ENCODE results near the gene APRT.
A peak's percentile ranks its signal among the peaks of the same experiment; 100 is the strongest.
"Not testable (repeated sequence)": the region's sequence is repeated elsewhere in the genome, so short reads cannot be mapped to it uniquely, and the experiment has no call there.

Gene APRT

DNA sequence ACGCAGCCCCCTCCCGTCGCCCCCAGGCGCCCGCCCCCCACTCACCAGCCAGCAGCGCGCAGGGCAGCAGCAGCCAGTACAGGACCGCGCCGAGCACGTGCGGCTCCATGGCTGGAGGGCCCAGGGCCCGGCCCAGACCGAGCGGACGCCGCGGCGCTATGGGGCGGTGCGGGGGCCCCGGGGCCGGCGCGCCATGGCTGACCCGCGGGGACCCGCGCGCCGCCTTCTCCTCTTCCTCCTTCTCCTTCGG lies 26.9 kb downstream of the APRT start:
- DNase-seq: no peak

DNA sequence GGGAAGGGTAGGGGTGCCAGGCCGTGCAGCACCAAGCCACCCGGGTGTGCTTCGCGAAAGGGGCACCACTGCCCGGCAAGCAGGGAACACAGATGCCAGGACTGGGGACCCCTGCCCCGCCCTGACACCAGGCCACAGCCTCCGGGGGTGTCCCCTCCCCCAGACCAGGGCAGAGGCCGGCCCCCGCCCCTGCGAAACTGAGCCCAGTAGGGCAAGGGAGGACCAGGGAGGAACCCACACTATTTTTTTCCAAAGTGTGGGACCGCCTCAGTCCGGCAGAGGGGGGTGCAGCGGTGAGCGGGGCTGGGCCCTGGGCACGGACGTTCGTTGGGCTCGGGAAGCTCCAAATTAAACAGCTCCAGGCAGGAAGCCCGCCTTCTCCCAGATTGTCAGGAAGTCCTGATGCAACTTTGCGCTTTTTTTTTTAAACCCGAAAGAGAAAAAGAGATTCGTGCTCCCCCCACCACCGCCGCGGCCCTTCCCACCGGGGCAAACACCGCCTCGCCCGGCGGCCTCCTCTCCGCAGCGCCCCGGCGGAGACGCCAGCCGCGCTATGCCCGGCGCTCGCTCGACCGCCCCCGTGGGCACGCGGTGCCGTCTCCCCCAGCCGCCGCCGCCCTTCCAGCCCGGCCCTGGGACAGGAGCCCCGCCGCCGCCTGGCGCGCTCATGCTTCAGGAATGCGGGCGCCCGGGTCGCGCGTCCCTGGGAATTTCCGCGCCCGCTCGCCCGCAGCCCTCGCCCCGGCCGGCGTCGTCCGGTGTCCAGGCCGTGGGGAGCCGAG lies 27.5 kb downstream of the APRT start:
- DNase-seq: peak; percentile 74

DNA sequence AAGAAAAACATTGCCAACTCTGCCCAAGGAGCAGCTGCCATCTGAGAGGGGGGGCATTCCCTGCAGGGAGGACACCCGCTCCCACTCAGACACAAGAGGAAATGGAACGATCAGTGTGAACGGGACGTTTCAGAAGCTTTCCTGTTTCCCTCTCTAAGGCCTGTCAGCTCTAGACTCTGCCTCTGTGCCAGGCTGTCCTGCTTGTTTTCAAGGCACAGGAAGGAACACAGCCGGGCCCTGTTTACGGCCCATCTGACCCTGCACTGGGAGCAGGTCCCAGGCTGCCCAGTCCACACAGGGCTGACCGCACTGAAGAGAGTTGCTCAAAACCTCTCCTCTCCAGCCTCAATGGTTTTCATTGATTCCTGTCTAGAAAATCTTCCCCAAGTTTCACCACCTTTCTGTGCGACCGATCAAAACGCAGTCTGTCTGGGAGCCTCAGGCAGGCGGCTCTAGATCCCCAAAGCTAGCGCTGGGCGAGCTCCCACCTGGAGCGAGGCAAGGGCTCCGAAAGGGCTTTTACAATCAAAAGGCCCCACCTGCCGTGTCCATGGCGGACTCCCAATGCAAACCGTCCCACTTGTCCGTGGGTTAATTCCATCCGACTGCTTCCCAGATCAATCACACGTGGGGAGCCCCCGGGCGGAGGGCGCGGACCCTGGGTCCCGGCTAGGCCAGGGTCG lies 28.2 kb downstream of the APRT start:
- peak; percentile 67 for DNase-seq

DNA sequence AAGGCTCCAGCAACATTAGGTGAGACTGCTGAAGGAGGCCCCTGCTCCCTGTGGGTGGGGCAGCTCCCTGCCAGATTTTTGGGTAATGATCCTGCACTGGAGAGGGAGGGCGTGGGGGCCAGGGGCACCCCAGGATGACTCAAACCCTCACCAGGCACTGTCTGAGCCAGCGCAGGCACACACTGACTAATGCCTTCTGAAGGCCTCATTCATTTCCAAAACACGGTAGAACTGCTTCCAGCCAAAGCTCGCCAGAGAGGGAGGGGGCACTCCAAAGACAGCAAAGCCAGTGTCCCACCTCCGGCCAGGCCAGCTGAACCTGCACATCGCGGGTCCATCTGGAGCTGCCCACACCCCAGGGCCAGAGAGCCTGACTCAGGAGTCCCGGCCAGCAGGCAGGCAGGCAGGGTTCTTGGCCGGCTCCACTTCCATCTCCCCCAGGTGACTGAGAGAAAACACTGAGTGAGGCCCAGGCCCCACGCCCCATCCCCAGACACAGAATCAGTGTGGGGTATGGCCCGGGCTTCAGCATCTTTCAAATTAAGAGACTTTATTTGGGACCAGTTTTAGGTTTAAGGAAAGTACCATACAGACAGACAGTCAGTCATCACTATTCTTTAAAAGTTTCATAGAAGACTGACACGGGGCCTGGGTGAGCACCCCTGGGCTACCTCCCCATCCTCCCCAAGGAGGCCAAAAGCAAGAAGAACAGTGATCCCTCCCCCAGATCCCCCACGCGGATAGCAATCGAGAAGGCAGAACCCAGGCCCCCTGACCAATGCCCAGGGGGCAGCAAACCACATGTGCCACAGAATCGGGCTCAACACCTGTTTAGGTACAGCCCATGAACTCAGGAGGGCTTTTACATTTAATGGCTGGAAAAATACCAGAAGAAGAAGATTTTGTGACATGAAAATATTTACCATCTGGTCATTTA lies 29.0 kb downstream of the APRT start:
- no peak for DNase-seq

DNA sequence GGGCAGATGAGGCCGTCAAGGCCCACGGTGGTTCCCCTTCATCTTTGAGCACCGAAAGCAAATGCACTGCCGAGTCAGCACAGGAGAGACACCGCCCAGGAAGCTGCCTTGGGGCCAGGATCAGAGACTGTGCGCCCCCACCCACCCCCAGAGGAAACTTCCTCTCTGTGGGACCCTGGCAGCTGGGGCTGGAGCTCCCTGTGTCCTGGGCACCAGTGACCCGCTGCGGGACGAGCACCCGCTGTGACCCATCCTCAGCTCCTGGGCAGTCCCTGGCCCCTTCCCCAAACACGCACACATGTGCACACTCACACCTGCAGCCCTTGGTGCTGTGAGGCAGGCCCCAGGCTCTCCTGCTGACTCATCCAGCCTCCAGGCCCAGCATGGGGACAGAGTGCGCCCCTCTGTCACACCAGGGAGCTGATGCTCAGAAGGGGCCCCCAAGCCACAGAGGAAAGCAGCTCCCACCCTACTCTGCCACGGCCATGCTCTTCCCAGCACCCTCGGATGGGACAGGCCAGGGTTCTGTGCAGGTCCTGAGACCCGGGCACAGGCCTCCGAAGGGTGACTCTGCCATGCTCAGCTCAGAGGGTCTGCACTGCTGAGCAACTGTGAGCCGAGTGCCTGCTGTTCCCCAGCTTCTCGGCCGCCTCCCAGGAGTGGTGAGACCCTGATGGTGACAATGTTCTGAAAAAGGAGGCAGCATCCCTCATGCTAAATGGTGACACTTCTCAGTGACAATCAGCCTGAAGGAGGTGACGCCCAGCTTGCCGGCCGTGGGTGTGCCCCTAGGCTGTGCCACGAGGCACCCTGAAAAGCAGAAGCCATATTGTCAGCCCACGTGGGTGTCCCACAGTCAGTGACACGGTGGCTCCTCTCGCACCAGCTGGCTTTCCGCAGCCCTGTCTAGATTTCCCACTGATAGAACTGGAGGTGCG lies 30.3 kb downstream of the APRT start:
- peak; percentile 22 for DNase-seq

DNA sequence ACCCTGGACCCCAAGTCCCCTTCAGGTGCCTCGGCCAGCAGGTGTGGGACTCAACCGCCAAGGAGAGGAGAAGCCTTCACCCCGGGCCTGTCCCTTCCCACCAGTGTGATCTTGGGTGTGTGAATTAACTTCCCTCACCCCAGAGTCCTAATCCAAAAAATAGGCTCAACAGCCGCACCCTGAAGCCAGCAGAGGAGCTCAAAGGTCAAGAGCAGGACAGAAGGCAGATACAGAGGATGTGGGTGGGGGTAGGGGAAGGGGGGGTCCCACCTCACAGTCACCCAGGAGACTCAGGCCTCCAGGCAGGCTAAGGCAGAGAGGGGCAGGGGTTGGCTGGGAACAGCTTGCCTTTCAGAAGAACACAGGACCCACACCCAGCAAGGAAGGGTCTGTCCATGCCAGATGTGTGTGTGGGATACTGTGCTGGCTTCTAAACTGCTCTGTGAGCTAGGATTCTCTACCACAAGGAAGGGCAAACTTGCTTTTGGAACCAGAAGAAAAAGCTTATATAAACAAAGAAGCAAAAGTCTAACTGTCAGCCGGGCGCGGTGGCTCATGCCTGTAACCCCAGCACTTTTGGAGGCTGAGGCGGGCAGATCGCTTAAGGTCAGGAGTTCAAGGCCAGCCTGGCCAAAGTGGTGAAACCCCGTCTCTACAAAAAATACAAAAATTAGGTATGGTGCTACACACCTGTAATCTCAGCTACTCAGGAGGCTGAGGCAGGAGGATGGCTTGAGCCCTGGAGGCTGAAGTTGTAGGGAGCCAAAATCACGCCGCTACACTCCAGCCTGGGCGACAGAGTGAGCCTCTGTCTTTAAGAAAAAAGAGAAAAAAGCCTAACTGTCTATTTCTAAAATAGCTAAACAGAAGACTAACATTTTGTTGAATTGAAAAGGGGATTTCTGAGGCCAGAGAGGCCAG lies 31.3 kb downstream of the APRT start:
- no peak for DNase-seq

DNA sequence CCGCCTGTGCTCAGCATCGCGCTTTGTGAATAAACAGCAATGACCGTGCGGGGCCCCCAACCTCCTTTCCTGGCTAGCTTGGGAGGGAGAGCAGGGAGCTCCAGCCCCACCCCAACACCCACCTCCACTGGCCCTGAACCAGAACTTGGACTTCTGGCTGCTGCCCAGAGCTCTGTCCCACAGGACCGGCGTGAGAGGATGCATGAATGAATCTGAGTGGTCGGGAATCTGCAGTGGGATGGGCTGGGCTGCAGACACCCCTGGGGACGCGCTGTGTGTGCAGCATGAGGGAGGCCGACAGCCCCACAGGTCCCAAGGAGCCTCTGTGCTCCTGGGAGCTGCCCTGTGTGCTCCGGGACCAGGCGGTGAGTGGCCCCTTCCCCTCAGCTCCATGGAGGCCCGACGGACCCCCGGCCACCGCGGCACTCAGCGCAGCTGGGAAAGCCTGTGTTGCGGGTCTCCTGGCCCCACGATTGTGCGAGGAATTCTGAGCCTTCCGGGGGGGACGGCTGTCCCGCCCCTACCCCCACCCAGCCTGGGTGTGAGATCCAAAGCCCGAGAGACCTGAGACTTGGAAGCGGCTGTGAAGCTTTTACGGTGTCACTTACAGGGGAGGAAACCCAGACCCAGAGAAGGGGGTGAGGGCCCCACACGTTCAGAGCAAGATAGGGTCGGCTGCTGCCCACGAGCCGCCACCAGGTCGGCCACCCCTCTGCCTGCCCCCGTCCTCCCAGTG lies 32.2 kb downstream of the APRT start:
- no peak for DNase-seq

DNA sequence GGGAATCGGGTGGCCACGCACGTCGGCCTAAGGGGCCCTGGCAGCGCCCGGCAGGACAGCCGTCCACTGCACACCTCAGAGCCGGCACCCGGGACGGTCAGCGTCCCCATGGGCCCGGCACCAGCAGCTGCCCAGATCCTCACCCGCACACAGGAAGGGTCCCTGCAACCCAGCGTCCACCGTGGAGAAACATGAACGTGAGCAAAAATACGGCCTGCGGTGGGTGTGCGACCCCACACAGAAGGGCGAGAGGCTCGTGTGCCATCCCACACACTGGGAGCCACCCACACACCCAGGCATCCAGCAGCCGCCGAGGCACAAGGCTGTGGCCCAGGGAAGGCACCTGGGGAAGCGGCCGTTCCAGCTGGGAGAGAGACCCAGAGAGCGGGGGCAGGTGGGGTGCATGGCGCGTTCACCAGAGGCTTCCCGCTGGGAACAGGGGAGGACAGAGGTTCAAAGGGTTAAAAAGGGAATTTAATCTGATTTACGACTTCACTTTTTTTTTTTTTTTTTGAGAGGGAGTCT lies 33.1 kb downstream of the APRT start:
- no peak for DNase-seq

DNA sequence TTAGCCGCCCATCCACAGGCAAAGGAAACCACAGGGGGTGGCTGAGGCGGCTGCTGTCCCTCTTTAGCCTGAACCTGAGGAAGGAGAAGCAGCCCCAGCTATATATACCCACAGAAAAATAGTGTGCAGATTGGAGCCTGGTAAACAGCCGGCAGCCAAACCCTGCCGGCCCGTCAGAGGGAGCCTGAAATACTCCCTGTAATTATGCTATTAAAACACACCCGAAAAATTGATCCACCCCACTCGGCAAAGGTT lies 33.5 kb downstream of the APRT start:
- no peak for DNase-seq

DNA sequence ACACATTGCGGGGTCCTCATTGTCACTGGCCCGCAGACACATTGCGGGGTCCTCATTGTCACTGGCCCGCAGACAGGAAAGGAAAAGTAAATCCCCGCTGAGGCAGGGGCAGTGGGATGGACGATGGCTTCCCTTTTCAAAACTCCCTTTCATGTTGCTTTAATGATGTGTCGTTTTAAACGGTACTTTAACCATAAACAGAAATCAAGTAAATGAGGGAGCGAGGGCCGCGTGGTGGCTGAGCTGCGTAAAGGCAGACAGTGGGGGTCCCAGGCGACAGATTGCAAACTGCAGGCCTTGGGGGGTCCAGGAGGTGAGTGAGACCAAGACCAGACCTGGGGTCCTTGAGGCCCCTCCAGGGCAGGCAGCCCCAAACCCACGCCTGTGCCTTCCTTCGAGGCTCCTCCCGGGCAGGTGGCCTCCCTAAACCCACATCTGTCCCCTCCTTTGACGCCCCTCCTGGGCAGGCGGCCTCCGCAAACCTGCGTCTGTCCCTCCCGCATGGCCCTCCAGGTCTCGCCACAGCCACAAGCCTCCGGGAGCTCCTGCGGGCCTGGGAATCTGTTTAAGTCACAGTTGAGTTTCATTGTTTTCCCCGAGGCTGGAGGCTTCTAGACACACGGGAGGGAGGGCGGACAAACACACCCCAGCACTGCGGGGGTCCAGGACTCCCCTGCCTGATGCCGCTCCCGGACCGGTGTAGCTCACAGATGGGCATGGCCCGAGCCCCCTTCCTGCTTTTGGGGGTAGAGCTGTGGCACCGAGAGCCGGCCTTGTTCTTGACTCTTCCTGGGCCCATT lies 34.1 kb downstream of the APRT start:
- DNase-seq: no peak

DNA sequence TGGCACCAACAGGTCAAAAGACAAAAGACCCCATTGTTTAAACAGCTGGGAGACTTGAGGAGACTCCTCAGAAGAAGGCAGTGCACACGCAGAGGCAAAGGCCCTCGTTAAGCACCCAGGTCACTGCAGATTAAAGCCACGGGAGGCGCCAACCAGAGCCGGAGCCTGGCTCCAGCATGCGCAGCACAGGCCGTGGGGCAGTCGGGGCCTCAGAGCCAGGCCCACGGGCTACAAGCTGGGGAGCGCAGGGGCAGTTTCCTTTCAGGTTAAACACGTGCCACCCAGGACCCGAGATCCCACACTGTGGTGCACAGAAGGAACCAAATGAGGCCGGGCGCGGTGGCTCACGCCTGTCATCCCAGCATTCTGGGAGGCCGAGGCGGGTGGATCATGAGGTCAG lies 35.9 kb downstream of the APRT start:
- DNase-seq: no peak

DNA sequence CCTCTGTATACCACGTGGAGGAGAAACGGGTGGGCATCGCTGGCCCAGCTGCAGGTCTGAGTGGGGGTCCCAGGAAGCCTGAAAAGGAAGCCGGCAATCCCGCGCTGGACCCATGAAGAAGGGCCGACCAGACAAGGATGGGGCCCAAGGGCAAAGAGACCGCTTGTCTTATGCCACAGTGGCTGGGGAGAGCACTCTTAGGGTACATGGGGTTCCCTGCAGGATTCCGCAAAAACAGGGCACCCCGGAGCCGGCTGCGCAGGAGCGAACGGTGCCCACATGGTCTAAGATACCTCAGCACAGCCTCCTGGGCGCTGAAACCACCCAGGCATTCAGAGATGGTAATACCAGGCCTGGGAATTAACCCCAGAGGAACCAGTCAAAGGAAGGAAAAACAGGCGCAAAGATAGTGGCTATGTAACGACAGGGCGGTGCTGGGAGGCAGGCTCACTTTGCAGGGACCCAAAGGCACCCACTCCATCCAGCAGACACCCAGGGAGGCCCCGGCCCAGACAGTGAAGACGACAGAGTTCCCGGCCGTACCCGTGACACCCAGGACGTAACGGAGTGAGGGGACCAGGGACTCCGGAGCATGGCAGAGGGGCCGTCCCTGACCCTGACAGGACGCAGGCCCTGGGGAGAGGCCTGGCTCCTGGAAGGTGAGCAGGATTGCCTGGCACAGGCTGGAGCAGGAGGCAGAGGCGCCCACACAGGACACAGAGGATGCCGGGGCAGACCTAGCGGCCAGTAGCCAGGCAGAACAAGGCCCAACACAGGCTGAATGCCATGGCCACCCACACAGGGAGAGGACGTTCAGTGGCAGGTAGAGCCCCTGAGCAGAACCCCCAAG lies 37.0 kb downstream of the APRT start:
- no peak for DNase-seq

DNA sequence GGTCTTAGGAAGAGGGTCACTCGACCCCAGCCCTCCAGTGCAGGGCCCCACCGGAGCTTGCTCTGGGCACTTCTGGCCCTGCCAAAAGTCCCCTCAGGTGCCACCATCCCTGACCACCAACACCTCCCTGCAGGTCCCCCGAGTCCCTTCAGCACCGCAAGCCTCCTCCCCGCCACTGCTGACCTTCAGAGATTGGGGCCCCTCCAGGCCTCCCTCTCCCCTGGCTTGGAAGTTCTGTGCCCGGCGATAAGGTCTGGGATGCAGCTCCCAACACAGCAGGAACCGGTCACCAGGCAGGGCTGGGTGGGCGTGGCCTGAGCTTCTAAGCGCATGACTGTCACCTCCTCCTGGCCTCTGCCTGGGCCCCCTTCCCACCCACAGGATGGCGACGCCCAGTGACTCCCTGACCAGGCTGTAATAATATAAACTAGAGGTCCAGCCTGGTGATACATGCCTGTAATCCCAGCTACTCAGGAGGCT lies 37.9 kb downstream of the APRT start:
- peak; percentile 92 for DNase-seq

DNA sequence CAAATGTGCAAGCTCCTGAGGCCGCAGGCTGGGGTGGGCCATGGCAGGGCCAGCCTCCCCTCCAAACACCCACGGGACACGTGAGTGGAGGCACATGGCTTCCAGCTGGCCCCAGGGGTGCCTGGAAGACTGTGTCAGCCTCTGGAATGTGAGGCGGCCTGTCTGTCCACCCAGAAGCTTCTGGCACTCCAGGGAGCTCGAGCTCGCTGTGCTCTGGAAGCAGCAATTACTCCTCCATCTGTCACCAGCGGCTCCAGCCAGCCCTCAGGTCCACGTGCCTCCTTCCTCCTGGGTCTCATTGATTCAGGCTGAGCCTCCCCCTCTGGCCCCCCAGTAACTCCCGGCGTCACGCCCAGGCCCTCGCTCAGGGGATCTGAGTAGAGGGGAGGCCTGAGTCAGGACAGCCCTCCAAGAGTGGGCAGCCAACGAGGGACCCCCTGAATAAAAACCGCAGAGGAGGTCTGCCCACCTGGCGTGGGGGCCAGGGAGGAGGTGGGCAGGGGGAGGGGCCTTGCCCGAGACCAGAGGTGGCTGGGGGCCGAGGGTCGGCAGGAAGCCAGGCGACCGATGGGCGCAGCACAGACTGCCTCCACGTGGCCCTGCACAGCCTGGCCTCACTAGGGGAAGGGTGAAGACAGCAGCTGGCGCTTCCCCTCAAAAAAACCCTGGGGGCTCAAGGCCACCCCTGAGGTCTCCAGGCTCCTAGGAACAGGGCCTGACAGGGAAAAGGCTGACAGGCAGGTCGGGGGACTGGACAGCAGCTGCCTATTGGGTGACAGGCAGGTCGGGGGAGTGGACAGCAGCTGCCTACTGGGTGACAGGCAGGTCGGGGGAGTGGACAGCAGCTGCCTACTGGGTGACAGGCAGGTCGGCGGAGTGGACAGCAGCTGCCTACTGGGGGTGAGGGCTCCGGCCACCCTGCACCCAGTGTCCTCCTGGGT lies 38.6 kb downstream of the APRT start:
- DNase-seq: no peak

DNA sequence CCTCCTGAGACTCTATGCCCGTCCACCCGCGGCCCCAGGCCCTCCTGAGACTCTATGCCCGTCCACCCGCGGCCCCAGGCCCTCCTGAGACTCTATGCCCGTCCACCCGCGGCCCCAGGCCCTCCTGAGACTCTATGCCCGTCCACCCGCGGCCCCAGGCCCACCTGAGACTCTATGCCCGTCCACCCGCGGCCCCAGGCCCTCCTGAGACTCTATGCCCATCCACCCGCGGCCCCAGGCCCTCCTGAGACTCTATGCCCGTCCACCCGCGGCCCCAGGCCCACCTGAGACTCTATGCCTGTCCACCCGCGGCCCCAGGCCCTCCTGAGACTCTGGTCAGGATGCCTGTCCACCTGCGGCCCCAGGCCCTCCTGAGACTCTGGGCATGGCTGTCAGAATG lies 39.9 kb downstream of the APRT start:
- not testable (repeated sequence) for DNase-seq

DNA sequence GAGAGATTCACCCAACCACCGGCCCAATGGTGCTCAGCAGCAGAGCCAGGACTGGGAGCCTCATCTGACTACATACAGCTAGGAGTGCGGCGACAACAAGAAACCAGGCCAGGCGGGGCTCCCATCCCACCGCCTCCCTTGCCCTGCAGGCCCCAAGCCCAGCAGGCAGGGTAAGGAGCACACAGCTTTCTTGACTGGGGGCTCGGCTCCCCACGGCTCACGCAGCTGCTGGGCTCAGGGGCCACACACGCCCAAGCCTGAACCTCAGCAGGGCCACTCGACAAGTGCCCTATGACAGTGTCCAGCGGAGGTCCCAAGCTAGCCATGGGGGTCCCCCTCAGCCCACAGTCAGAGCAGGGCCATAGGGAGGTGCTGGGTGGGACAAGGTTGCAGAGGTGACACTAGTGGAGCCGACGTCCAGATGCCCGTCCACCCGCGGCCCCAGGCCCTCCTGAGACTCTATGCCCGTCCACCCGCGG lies 40.4 kb downstream of the APRT start:
- no peak for DNase-seq
